B cell (primary cell): ENCODE measurements around the gene POU6F1. TPM values are rescaled to one million over a fixed set of nuclear protein-coding genes. Genes with fewer than 3 reads are reported as not detected.

ENCODE experiments used
- ATAC-seq: fragments of 200-7000 bp; cut with Tn5 transposase; one replicate; pipeline ENCODE4 v1.10.0; 2021; ENCODE audit warnings: low read depth, mild to moderate bottlenecking, moderate number of reproducible peaks, moderate library complexity
- CTCF ChIA-PET: fragments of 350-600 bp; sonication (Branson Sonifier 250); formaldehyde crosslinking; loops from one replicate; lab custom pipeline; 2021; ENCODE audit warnings: antibody characterized with exemption, inconsistent platforms; lab: Charles Lee
- POLR2A ChIA-PET: fragments of 350-600 bp; sonication (Branson Sonifier 250); formaldehyde crosslinking; loops from one replicate; lab custom pipeline; 2021; ENCODE audit warnings: antibody characterized with exemption; lab: Charles Lee
- DNase-seq: peaks from one replicate; pipeline ENCODE4 v3.0.0; 2013
- H2AFZ ChIP-seq: 2 replicates; pipeline ENCODE4 v1.6.1; 2012; ENCODE audit warnings: mild to moderate bottlenecking, low read depth, low read length; ENCODE audit not compliant: insufficient read depth, poor library complexity, severe bottlenecking
- H3K27ac ChIP-seq, 2 donors: 1 replicate in 1 of 2; 2 replicates in 1 of 2; pipeline ENCODE4 v1.5.1; 2012 to 2013; ENCODE audit warnings: low read length in 2 of 2, mild to moderate bottlenecking in 2 of 2, moderate library complexity in 1 of 2
- H3K27me3 ChIP-seq, 4 experiments: fragments of 200-600 bp in 1 of 4; sonication (generic) in 1 of 4; replicated peaks in 1 of 4; 1 replicate in 2 of 4; 2 replicates in 2 of 4; pipeline versions ENCODE4 v1.6.1 to v1.7.0; 2013 to 2016; ENCODE audit warnings: low read length in 3 of 4, mild to moderate bottlenecking in 2 of 4, mixed read lengths in 1 of 4, moderate library complexity in 1 of 4; ENCODE audit not compliant: insufficient read depth in 4 of 4, control insufficient read depth in 3 of 4; ENCODE audit errors: control extremely low read depth in 1 of 4
- H3K36me3 ChIP-seq, 2 experiments: replicated peaks in 1 of 2; 1 replicate in 1 of 2; 2 replicates in 1 of 2; pipeline versions ENCODE4 v1.6.1 to v1.7.1; 2013; ENCODE audit warnings: low read length in 1 of 2; ENCODE audit not compliant: insufficient read depth in 2 of 2, control insufficient read depth in 1 of 2; ENCODE audit errors: control extremely low read depth in 1 of 2, extremely low read depth in 1 of 2
- H3K4me1 ChIP-seq, 2 donors: fragments of 200-600 bp in 1 of 2; sonication (generic) in 1 of 2; 1 replicate in 1 of 2; 2 replicates in 1 of 2; pipeline versions ENCODE4 v1.5.1 to v1.6.1; 2013 to 2017; ENCODE audit warnings: low read length in 2 of 2; ENCODE audit not compliant: control insufficient read depth in 2 of 2, insufficient read depth in 2 of 2
- H3K4me2 ChIP-seq: replicated peaks from 2 replicates; pipeline ENCODE3; 2012; ENCODE audit warnings: mild to moderate bottlenecking, low read depth, low read length; ENCODE audit not compliant: poor library complexity, severe bottlenecking
- H3K4me3 ChIP-seq, 5 experiments: fragments of 200-600 bp in 1 of 5; sonication (generic) in 1 of 5; 1 replicate in 3 of 5; 2 replicates in 2 of 5; pipeline versions ENCODE4 v1.5.1 to v1.7.0; 2011 to 2016; ENCODE audit warnings: low read length in 4 of 5, mild to moderate bottlenecking in 4 of 5, low read depth in 2 of 5, control low read depth in 1 of 5, moderate library complexity in 1 of 5; ENCODE audit not compliant: insufficient read depth in 1 of 5; ENCODE audit errors: control extremely low read depth in 1 of 5, extremely low read depth in 1 of 5
- H3K79me2 ChIP-seq: fragments of 200-600 bp; sonication (generic); one replicate; pipeline ENCODE4 v1.6.0; 2016; ENCODE audit warnings: low read length; ENCODE audit not compliant: control insufficient read depth, insufficient read depth
- H3K9ac ChIP-seq: fragments of 200-600 bp; sonication (generic); 2 replicates; pipeline ENCODE4 v1.6.1; 2017; ENCODE audit warnings: mild to moderate bottlenecking, low read length, moderate library complexity
- H3K9me3 ChIP-seq, 3 donors: one replicate each; pipeline versions ENCODE4 v1.6.1 to v1.7.1; 2013; ENCODE audit warnings: low read length in 2 of 3; ENCODE audit not compliant: control insufficient read depth in 2 of 3, insufficient read depth in 1 of 3; ENCODE audit errors: control extremely low read depth in 1 of 3
- H4K20me1 ChIP-seq: 2 replicates; pipeline ENCODE4 v1.6.0; 2012; ENCODE audit warnings: mild to moderate bottlenecking, low read length; ENCODE audit not compliant: insufficient read depth, control insufficient read depth, poor library complexity, severe bottlenecking
- H3K27ac Mint-ChIP-seq: one replicate; pipeline ENCODE4 v1.8.0; 2021; ENCODE audit warnings: mixed read lengths
- H3K27me3 Mint-ChIP-seq: one replicate; pipeline ENCODE4 v1.8.0; 2021; ENCODE audit warnings: mixed read lengths
- H3K4me1 Mint-ChIP-seq: one replicate; pipeline ENCODE4 v1.8.0; 2021; ENCODE audit warnings: mixed read lengths
- H3K4me3 Mint-ChIP-seq: one replicate; pipeline ENCODE4 v1.8.0; 2021; ENCODE audit warnings: mixed read lengths
- H3K9me3 Mint-ChIP-seq: one replicate; pipeline ENCODE4 v1.8.0; 2022; ENCODE audit warnings: mixed read lengths; ENCODE audit not compliant: insufficient read depth
- CTCF ChIP-seq: fragments of 200-600 bp; IDR thresholded peaks from one replicate; pipeline ENCODE4 v1.8.0; 2022; ENCODE audit warnings: antibody characterized with exemption, mild to moderate bottlenecking
- EZH2 ChIP-seq: IDR thresholded peaks from 2 replicates; pipeline ENCODE4 v1.6.1; 2012; ENCODE audit warnings: borderline replicate concordance, low read depth, mild to moderate bottlenecking, moderate library complexity, low read length; ENCODE audit not compliant: insufficient read depth, poor library complexity, severe bottlenecking
- WGBS: methylation state at CpG from one replicate; pipeline ENCODE4 v1.1.5; 2013; ENCODE audit warnings: missing lambda C conversion rate; ENCODE audit not compliant: insufficient coverage; 5-methylcytosine and 5-hydroxymethylcytosine counted together
- intact Hi-C: fragments of 100-400 bp; cut with micrococcal nuclease; formaldehyde crosslinking; loops from one replicate; pipeline ENCODE4 v1.10.0; 2022
- polyA plus RNA-seq: library from polyadenylated mRNA; depleted of rRNA; stranded (reverse); fragments of >200 nt; gene quantifications from 2 replicates; pipeline ENCODE4 v1.2.3, GENCODE V29; 2012
- total RNA-seq, 2 donors: library from RNA; stranded (reverse); fragments of 120-200 nt in 1 of 2; gene quantifications; 1 replicate in 1 of 2; 2 replicates in 1 of 2; pipeline versions ENCODE4 v1.2.3 to v1.2.4, GENCODE V29; 2013 to 2022

The POU6F1 gene
- total and polyA plus RNA-seq, 2 donors (not counting 1 experiment from before 2014, with no cell fraction given), result 27.7 to 62.6 TPM

- POLR2A ChIA-PET, result no interaction called here
Observed at GRCh38 chr12:51185171-51185717, 32.6 kb downstream of the POU6F1 start.

GRCh38 chr12:51183816-51184215 lies 34.0 kb downstream of the POU6F1 start:
- no peaks in the 10 kb centered on the region for H3K27me3 Mint-ChIP-seq
- H3K4me3 Mint-ChIP-seq, result no peak overlapping the region
- peaks cover 24% of the 10 kb centered on the region for H3K4me1 Mint-ChIP-seq
- H3K4me1 ChIP-seq, result peaks cover 23 to 27% of the 10 kb centered on the region in 2 donors
- no peaks in the 10 kb centered on the region for H4K20me1 ChIP-seq
- POLR2A ChIA-PET, result no interaction called here
- 50% methylated on average over 1 of the region's 3 CpGs for WGBS
- no peaks in the 10 kb centered on the region for H3K9me3 Mint-ChIP-seq
- DNase-seq (no peak), ATAC-seq (no peak)
- H3K4me3 ChIP-seq, result no peak overlapping the region
- H3K9me3 ChIP-seq, result no peaks in the 10 kb centered on the region
- no peaks in the 10 kb centered on the region for H3K36me3 ChIP-seq
- H3K27me3 ChIP-seq, result no peaks in the 10 kb centered on the region
- H3K27ac ChIP-seq, result no peak overlapping the region
- no peak overlapping the region for H3K9ac ChIP-seq
- intact Hi-C loops, result no loop called here
- no peak for TF ChIP-seq CTCF
- no peak for TF ChIP-seq EZH2
- CTCF ChIA-PET, result no interaction called here
- no peak overlapping the region for H2AFZ ChIP-seq
- H3K27ac Mint-ChIP-seq, result no peak overlapping the region
- H3K4me2 ChIP-seq, result no peak overlapping the region
- H3K79me2 ChIP-seq, result no peaks in the 10 kb centered on the region

More at GRCh38 chr12:51185171-51185717, 32.6 kb downstream of the POU6F1 start:
- no peak overlapping the region for H3K4me3 Mint-ChIP-seq
- H3K9me3 Mint-ChIP-seq, result no peaks in the 10 kb centered on the region
- TF ChIP-seq CTCF (no peak), EZH2 (no peak)
- Histone ChIP-seq H3K27ac (no peak overlapping the region), H4K20me1 (no peaks in the 10 kb centered on the region), H2AFZ (no peak overlapping the region), H3K36me3 (peaks cover 0 to 4% of the 10 kb centered on the region in 2 experiments), H3K4me2 (no peak overlapping the region), H3K79me2 (no peaks in the 10 kb centered on the region), H3K9ac (no peak overlapping the region), H3K4me1 (peaks cover 25 to 32% of the 10 kb centered on the region in 2 donors), H3K27me3 (no peaks in the 10 kb centered on the region), H3K9me3 (no peaks in the 10 kb centered on the region), H3K4me3 (no peak overlapping the region)
- ATAC-seq, result no peak
- H3K27me3 Mint-ChIP-seq, result no peaks in the 10 kb centered on the region
- 98% methylated on average over 4 of the region's 6 CpGs for WGBS
- no peak for DNase-seq
- CTCF ChIA-PET, result no interaction called here
- intact Hi-C loops, result no loop called here
- H3K27ac Mint-ChIP-seq, result no peak overlapping the region
- H3K4me1 Mint-ChIP-seq, result peaks cover 28% of the 10 kb centered on the region
